HG03175 (cell line): ENCODE measurements around the gene PARP1.
"Not testable (repeated sequence)": the region's sequence is repeated elsewhere in the genome, so short reads cannot be mapped to it uniquely, and the experiment has no call there.

ENCODE experiments used
- ATAC-seq: cut with Tn5 transposase; IDR thresholded peaks from one replicate; pipeline ENCODE4 v1.9.1; 2021; ENCODE audit warnings: mild to moderate bottlenecking, moderate library complexity; ENCODE audit not compliant: unreplicated experiment

The PARP1 gene

GRCh38 chr1:226407497-226408284, at the start of gene PARP1:
Gene PARP1, minus strand, starts transcription at chr1:226408093. Its CDS starts 164 bp downstream, at chr1:226407929.
- peak; percentile 80 for ATAC-seq

GRCh38 chr1:226457307-226457712, 49.4 kb upstream of the PARP1 start:
- peak; percentile 41 for ATAC-seq

- ATAC-seq, result no peak
These were observed 48.0 kb upstream of the PARP1 start for GRCh38 chr1:226455843-226456242.

GRCh38 chr1:226454349-226454748, 46.5 kb upstream of the PARP1 start:
- ATAC-seq, result no peak

GRCh38 chr1:226453015-226453704, 45.3 kb upstream of the PARP1 start:
- ATAC-seq, result no peak

GRCh38 chr1:226450688-226451087, 42.8 kb upstream of the PARP1 start:
- ATAC-seq, result no peak

GRCh38 chr1:226449823-226450222, 41.9 kb upstream of the PARP1 start:
- ATAC-seq, result no peak

GRCh38 chr1:226447932-226448665, 40.2 kb upstream of the PARP1 start:
- no peak for ATAC-seq

GRCh38 chr1:226446094-226446493, 38.2 kb upstream of the PARP1 start:
- ATAC-seq, result no peak

GRCh38 chr1:226444901-226445300, 37.0 kb upstream of the PARP1 start:
- peak; percentile 99 for ATAC-seq

- no peak for ATAC-seq
These were observed 35.5 kb upstream of the PARP1 start for GRCh38 chr1:226443439-226443838.

GRCh38 chr1:226443033-226443432, 35.1 kb upstream of the PARP1 start:
- ATAC-seq, result no peak

- no peak for ATAC-seq
These were observed 33.7 kb upstream of the PARP1 start for GRCh38 chr1:226441629-226442028.

GRCh38 chr1:226440512-226440911, 32.6 kb upstream of the PARP1 start:
- ATAC-seq, result no peak

GRCh38 chr1:226438007-226438406, 30.1 kb upstream of the PARP1 start:
- no peak for ATAC-seq

GRCh38 chr1:226436855-226437491, 29.1 kb upstream of the PARP1 start:
- ATAC-seq, result peak; percentile 59

GRCh38 chr1:226436472-226436854, 28.6 kb upstream of the PARP1 start:
- peak; percentile 9 for ATAC-seq

- no peak for ATAC-seq
These were observed 25.4 kb upstream of the PARP1 start for GRCh38 chr1:226433341-226433720.

GRCh38 chr1:226432586-226433340, 24.9 kb upstream of the PARP1 start:
- no peak for ATAC-seq

GRCh38 chr1:226431898-226432297, 24.0 kb upstream of the PARP1 start:
- not testable (repeated sequence) for ATAC-seq
